Ovary (tissue), 3 donors: Measurements from ENCODE around the gene INF2.

Experiments
- EP300 ChIP-seq: sonication (generic); formaldehyde crosslinking; IDR thresholded peaks from one replicate; pipeline ENCODE4 v1.6.1; 2017; ENCODE audit warnings: antibody characterized with exemption
- POLR2A ChIP-seq: fragments of 450-650 bp; IDR thresholded peaks from one replicate; pipeline ENCODE4 v1.6.1; 2017; ENCODE audit warnings: antibody characterized with exemption, mild to moderate bottlenecking, moderate library complexity
- TF ChIP-seq, protein P1 (sequence below), 3 donors: fragments of 450-650 bp in 2 of 3; fragments of 200-600 bp in 1 of 3; IDR thresholded peaks; one replicate each; pipeline versions ENCODE4 v1.5.1 to v1.8.0; 2016 to 2022; ENCODE audit warnings: antibody characterized with exemption in 3 of 3, mild to moderate bottlenecking in 1 of 3
- donor health status: DM: no; HTN: no; CAD: no.

DNA sequence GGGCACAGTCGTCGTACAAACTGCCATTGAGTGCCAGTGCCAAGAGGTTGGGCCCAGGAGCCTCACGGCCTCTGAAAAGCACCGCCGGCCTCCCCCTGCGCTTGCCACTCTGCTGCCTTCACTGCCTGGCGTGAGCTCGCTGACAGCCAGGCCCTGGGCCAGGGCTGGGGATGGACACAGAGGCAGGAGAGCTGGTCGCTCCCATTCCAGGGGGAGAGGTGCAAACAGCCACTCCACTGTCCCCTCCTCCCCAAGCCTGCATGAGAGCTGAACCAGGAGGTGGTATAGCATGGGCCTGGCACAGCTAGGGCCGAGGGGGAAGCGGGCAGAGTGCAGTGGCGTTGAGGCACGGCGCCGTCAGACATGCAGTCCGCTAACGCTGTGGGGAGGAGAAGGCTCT lies 39.2 kb downstream of the INF2 start:
- TF ChIP-seq, protein P1, sequence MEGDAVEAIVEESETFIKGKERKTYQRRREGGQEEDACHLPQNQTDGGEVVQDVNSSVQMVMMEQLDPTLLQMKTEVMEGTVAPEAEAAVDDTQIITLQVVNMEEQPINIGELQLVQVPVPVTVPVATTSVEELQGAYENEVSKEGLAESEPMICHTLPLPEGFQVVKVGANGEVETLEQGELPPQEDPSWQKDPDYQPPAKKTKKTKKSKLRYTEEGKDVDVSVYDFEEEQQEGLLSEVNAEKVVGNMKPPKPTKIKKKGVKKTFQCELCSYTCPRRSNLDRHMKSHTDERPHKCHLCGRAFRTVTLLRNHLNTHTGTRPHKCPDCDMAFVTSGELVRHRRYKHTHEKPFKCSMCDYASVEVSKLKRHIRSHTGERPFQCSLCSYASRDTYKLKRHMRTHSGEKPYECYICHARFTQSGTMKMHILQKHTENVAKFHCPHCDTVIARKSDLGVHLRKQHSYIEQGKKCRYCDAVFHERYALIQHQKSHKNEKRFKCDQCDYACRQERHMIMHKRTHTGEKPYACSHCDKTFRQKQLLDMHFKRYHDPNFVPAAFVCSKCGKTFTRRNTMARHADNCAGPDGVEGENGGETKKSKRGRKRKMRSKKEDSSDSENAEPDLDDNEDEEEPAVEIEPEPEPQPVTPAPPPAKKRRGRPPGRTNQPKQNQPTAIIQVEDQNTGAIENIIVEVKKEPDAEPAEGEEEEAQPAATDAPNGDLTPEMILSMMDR (IDR thresholded peaks at IDR 0.05), result no peak
- no peak for TF ChIP-seq POLR2A
- no peak for TF ChIP-seq EP300
